HCT116 (cell line): ENCODE data around the gene SIAE. TPM values are rescaled to one million over a fixed set of nuclear protein-coding genes. Genes with fewer than 3 reads are reported as not detected.

Experiments used
- ATAC-seq: fragments of 200-7000 bp; cut with Tn5 transposase; 2 replicates; pipeline ENCODE4 v1.9.1; 2020; ENCODE audit warnings: mild to moderate bottlenecking, moderate library complexity
- BruUV-seq: library from RNA; stranded (reverse); fragments of 400-500 nt; replicated peaks from 2 replicates; lab custom pipeline; 2021; lab: Mats Ljungman, UMichigan
- CTCF ChIA-PET: fragments of 300-600 bp; sonication (Branson Sonifier 250); formaldehyde crosslinking; loops from one replicate; lab custom pipeline; 2021; ENCODE audit warnings: antibody characterized with exemption; lab: Charles Lee
- POLR2A ChIA-PET: fragments of 300-600, 350-600 bp; sonication (Branson Sonifier 250); formaldehyde crosslinking; loops from one replicate; lab custom pipeline; 2021; ENCODE audit warnings: antibody characterized with exemption; lab: Charles Lee
- RAD21 ChIA-PET, 2 experiments: fragments of 300-600 bp; sonication (Branson Sonifier 250); formaldehyde crosslinking; loops; one replicate each; lab custom pipeline; 2023; ENCODE audit warnings: low total read pairs in 2 of 2; ENCODE audit not compliant: uncharacterized antibody in 2 of 2, unreplicated experiment in 2 of 2, low non-redundant PET in 1 of 2; lab: Charles Lee
- DNase-seq: peaks from one replicate; pipeline ENCODE4 v3.0.0-alpha.2; 2010; ENCODE audit warnings: low read depth, low spot score
- H2AFZ ChIP-seq: fragments of 200-600 bp; shearing (Covaris generic), sonication (generic); 2 replicates; pipeline ENCODE4 v1.6.1; 2017; ENCODE audit warnings: low read depth, mixed run types, mixed read lengths, antibody characterized with exemption, low read length; ENCODE audit not compliant: poor library complexity, severe bottlenecking
- H3K27ac ChIP-seq: 2 replicates; pipeline ENCODE4 v1.5.1; 2012; ENCODE audit warnings: low read depth, low read length
- H3K27me3 ChIP-seq: fragments of 200-600 bp; sonication (generic); 2 replicates; pipeline ENCODE4 v1.6.1; 2016; ENCODE audit warnings: mixed run types, low read length, mixed read lengths; ENCODE audit not compliant: insufficient read depth
- H3K36me3 ChIP-seq, 2 experiments: fragments of 200-500 bp in 1 of 2; fragments of 200-600 bp in 1 of 2; sonication (Bioruptor generic) in 1 of 2; sonication (generic) in 1 of 2; 2 replicates each; pipeline versions ENCODE4 v1.5.1 to v1.6.1; 2014 to 2016; ENCODE audit warnings: low read length in 2 of 2, inconsistent platforms in 1 of 2, mixed read lengths in 1 of 2, mixed run types in 1 of 2; ENCODE audit not compliant: insufficient read depth in 2 of 2, control insufficient read depth in 1 of 2
- H3K4me1 ChIP-seq, 2 experiments: fragments of 200-600 bp in 1 of 2; sonication (generic) in 1 of 2; 2 replicates each; pipeline versions ENCODE4 v1.5.1 to v1.6.1; 2012 to 2017; ENCODE audit warnings: low read length in 2 of 2, inconsistent platforms in 1 of 2, mild to moderate bottlenecking in 1 of 2, mixed read lengths in 1 of 2, mixed run types in 1 of 2, moderate library complexity in 1 of 2; ENCODE audit not compliant: insufficient read depth in 2 of 2, control insufficient read depth in 1 of 2
- H3K4me2 ChIP-seq: fragments of 200-600 bp; sonication (generic); 2 replicates; pipeline ENCODE4 v1.6.1; 2017; ENCODE audit warnings: mixed run types, low read length, mixed read lengths
- H3K4me3 ChIP-seq, 2 experiments: fragments of 200-600 bp in 1 of 2; sonication (generic) in 1 of 2; replicated peaks in 1 of 2; 2 replicates each; pipeline ENCODE4 v1.5.1; 2011 to 2016; ENCODE audit warnings: low read length in 2 of 2, control low read depth in 1 of 2, low read depth in 1 of 2, mild to moderate bottlenecking in 1 of 2, mixed read lengths in 1 of 2, mixed run types in 1 of 2
- H3K79me2 ChIP-seq: fragments of 200-600 bp; sonication (generic); 2 replicates; pipeline ENCODE4 v1.6.1; 2017; ENCODE audit warnings: mild to moderate bottlenecking, mixed run types, low read length, moderate library complexity, mixed read lengths; ENCODE audit not compliant: insufficient read depth
- H3K9ac ChIP-seq: fragments of 200-600 bp; sonication (generic); 2 replicates; pipeline ENCODE4 v1.6.1; 2016; ENCODE audit warnings: low read length, mixed read lengths
- H3K9me2 ChIP-seq: fragments of 200-600 bp; sonication (generic), shearing (Covaris generic); 2 replicates; pipeline ENCODE4 v1.6.1; 2017; ENCODE audit warnings: mixed run types, mild to moderate bottlenecking, moderate library complexity; ENCODE audit not compliant: insufficient read depth
- H3K9me3 ChIP-seq, 2 experiments: fragments of 200-500 bp in 1 of 2; fragments of 200-600 bp in 1 of 2; sonication (Bioruptor generic) in 1 of 2; sonication (generic) in 1 of 2; 2 replicates each; pipeline ENCODE4 v1.6.1; 2014 to 2017; ENCODE audit warnings: low read length in 2 of 2, mixed read lengths in 2 of 2, inconsistent platforms in 1 of 2, low read depth in 1 of 2, mild to moderate bottlenecking in 1 of 2, mixed run types in 1 of 2, moderate library complexity in 1 of 2; ENCODE audit not compliant: control insufficient read depth in 1 of 2, insufficient read depth in 1 of 2
- H4K20me1 ChIP-seq: fragments of 200-600 bp; sonication (generic), shearing (Covaris generic); 2 replicates; pipeline ENCODE4 v1.6.1; 2017; ENCODE audit warnings: mixed run types, mild to moderate bottlenecking, moderate library complexity; ENCODE audit not compliant: insufficient read depth
- ATF3 ChIP-seq: IDR thresholded peaks from 2 replicates; pipeline ENCODE4 v1.6.1; 2012
- CBX3 ChIP-seq: IDR thresholded peaks from 2 replicates; pipeline ENCODE4 v1.6.1; 2012; ENCODE audit warnings: low read depth
- EGR1 ChIP-seq: IDR thresholded peaks from 2 replicates; pipeline ENCODE4 v1.6.1; 2012; ENCODE audit warnings: low read depth
- ELF1 ChIP-seq: IDR thresholded peaks from 2 replicates; pipeline ENCODE4 v1.6.1; 2012; ENCODE audit warnings: low read depth, borderline replicate concordance
- EZH2 ChIP-seq: fragments of 200-600 bp; sonication (generic); IDR thresholded peaks from 2 replicates; pipeline ENCODE4 v1.6.1; 2017; ENCODE audit warnings: antibody characterized with exemption, mixed run types
- EZH2phosphoT487 ChIP-seq: fragments of 200-600 bp; IDR thresholded peaks from 2 replicates; pipeline ENCODE4 v1.6.1; 2018; ENCODE audit warnings: antibody characterized with exemption, borderline replicate concordance
- FOSL1 ChIP-seq: IDR thresholded peaks from 2 replicates; pipeline ENCODE4 v1.6.1; 2012; ENCODE audit warnings: low read depth
- MAX ChIP-seq: IDR thresholded peaks from 2 replicates; pipeline ENCODE4 v1.6.1; 2012
- POLR2A ChIP-seq: IDR thresholded peaks from 2 replicates; pipeline ENCODE4 v1.7.0; 2011; ENCODE audit warnings: borderline replicate concordance; ENCODE audit not compliant: insufficient read depth, insufficient read length; ENCODE audit errors: extremely low read depth
- RAD21 ChIP-seq: IDR thresholded peaks from 2 replicates; pipeline ENCODE4 v1.6.1; 2012; ENCODE audit warnings: low read depth, mild to moderate bottlenecking
- SIN3A ChIP-seq: IDR thresholded peaks from 2 replicates; pipeline ENCODE4 v1.6.1; 2012; ENCODE audit warnings: low read depth
- SP1 ChIP-seq: IDR thresholded peaks from 2 replicates; pipeline ENCODE4 v1.6.1; 2012; ENCODE audit warnings: low read depth
- TCF7L2 ChIP-seq: IDR thresholded peaks from 2 replicates; pipeline ENCODE4 v1.7.0; 2011; ENCODE audit warnings: borderline replicate concordance, inconsistent platforms; ENCODE audit not compliant: insufficient read depth, insufficient read length; ENCODE audit errors: extremely low read depth
- YY1 ChIP-seq: IDR thresholded peaks from 2 replicates; pipeline ENCODE4 v1.6.1; 2011; ENCODE audit warnings: low read length, low read depth, moderate library complexity, mild to moderate bottlenecking; ENCODE audit not compliant: insufficient replicate concordance; ENCODE audit errors: extremely low read depth
- ZBTB33 ChIP-seq: IDR thresholded peaks from 2 replicates; pipeline ENCODE4 v1.6.1; 2011; ENCODE audit warnings: mild to moderate bottlenecking, low read length, moderate library complexity; ENCODE audit not compliant: insufficient replicate concordance; ENCODE audit errors: extremely low read depth
- ZFX ChIP-seq: fragments of 450-650 bp; IDR thresholded peaks from 2 replicates; pipeline ENCODE4 v1.6.1; 2017
- ZNF274 ChIP-seq: fragments of 200-500 bp; sonication (Bioruptor generic); IDR thresholded peaks from 2 replicates; pipeline ENCODE4 v1.6.1; 2014; ENCODE audit warnings: mild to moderate bottlenecking, low read depth, low read length, inconsistent platforms
- intact Hi-C: fragments of 100-400 bp; cut with micrococcal nuclease; formaldehyde crosslinking; loops from 2 replicates; pipeline ENCODE4 v1.10.0; 2022
- total RNA-seq: library from RNA; stranded (reverse); gene quantifications from one replicate; pipeline ENCODE4 v1.2.1, GENCODE V29; 2021; ENCODE audit not compliant: unreplicated experiment
- TF ChIP-seq, protein P1 (sequence below), 3 experiments: fragments of 200-600 bp in 1 of 3; sonication (generic) in 1 of 3; IDR thresholded peaks in 2 of 3; conservative IDR thresholded peaks in 1 of 3; 2 replicates each; pipeline ENCODE4 v1.5.1; 2012 to 2017; ENCODE audit warnings: low read depth in 2 of 3, low read length in 2 of 3, antibody characterized with exemption in 1 of 3, borderline replicate concordance in 1 of 3, control low read depth in 1 of 3, mild to moderate bottlenecking in 1 of 3, mixed read lengths in 1 of 3, mixed run types in 1 of 3, moderate library complexity in 1 of 3; ENCODE audit not compliant: insufficient read depth in 1 of 3

SIAE gene
- total RNA-seq, 1 experiment from 2014 or later, result 39.2 TPM

DNA sequence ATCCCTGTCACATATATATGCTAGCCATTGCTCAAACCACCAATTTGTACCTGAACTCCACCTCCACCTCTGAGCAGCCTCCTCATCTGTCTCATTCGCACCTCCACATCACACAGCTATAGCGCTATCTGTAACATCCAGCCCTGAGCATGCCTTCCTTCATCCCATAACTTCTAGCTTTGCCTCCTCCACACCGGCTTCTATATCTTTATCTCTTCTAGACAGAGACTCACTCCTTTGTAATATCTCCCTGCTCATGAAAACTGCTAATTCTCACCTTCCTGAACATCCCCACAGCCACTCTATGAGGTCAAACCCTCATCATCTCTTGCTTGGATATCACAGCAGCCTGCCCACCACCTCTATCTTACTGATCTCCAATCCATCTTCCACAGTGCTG, 5.9 kb downstream of the SIAE start:
- H3K9me2 ChIP-seq, result no peaks in the 10 kb centered on the region
- no peaks in the 10 kb centered on the region for H3K9me3 ChIP-seq
- no peak overlapping the region for H2AFZ ChIP-seq
- H3K36me3 ChIP-seq, result no peaks in the 10 kb centered on the region
- no peak overlapping the region for H3K4me3 ChIP-seq
- BruUV-seq, result no TSS peak
- peaks cover 0 to 4% of the 10 kb centered on the region in 2 experiments; a peak in 2 of 4 replicates for H3K4me1 ChIP-seq
- intact Hi-C loops, result no loop called here
- CTCF ChIA-PET, result no interaction called here
- TF ChIP-seq, protein P1, sequence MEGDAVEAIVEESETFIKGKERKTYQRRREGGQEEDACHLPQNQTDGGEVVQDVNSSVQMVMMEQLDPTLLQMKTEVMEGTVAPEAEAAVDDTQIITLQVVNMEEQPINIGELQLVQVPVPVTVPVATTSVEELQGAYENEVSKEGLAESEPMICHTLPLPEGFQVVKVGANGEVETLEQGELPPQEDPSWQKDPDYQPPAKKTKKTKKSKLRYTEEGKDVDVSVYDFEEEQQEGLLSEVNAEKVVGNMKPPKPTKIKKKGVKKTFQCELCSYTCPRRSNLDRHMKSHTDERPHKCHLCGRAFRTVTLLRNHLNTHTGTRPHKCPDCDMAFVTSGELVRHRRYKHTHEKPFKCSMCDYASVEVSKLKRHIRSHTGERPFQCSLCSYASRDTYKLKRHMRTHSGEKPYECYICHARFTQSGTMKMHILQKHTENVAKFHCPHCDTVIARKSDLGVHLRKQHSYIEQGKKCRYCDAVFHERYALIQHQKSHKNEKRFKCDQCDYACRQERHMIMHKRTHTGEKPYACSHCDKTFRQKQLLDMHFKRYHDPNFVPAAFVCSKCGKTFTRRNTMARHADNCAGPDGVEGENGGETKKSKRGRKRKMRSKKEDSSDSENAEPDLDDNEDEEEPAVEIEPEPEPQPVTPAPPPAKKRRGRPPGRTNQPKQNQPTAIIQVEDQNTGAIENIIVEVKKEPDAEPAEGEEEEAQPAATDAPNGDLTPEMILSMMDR (IDR thresholded peaks at IDR 0.05 in 2 of 3, conservative IDR thresholded peaks at IDR 0.05 in 1 of 3; ENCODE audit: borderline replicate concordance in 1 of 3, insufficient read depth in 1 of 3, low read depth in 2 of 3, low read length in 2 of 3), result no peak
- no peak for TF ChIP-seq ATF3
- no peak for TF ChIP-seq ELF1
- no peak for TF ChIP-seq ZFX
- no peak for TF ChIP-seq TCF7L2
- TF ChIP-seq CBX3, result no peak
- TF ChIP-seq RAD21, result no peak
- no peak for TF ChIP-seq EZH2phosphoT487
- TF ChIP-seq YY1, result no peak
- TF ChIP-seq MAX, result no peak
- TF ChIP-seq POLR2A, result no peak
- no peak for TF ChIP-seq EZH2
- TF ChIP-seq FOSL1, result no peak
- TF ChIP-seq EGR1, result no peak
- no peak for TF ChIP-seq SP1
- TF ChIP-seq ZBTB33, result no peak
- TF ChIP-seq SIN3A, result no peak
- TF ChIP-seq ZNF274, result no peak
- no peak for DNase-seq
- H3K27ac ChIP-seq, result no peak overlapping the region
- H4K20me1 ChIP-seq, result no peaks in the 10 kb centered on the region
- H3K27me3 ChIP-seq, result no peaks in the 10 kb centered on the region
- H3K9ac ChIP-seq, result no peak overlapping the region
- H3K79me2 ChIP-seq, result no peaks in the 10 kb centered on the region
- POLR2A ChIA-PET, result no interaction called here
- ATAC-seq, result no peak
- RAD21 ChIA-PET, result no interaction called here
- no peak overlapping the region for H3K4me2 ChIP-seq
